Measurements from ENCODE around the gene ZCCHC7.

Gene ZCCHC7

GRCh38 chr9:37362430-37362829 lies 242.1 kb downstream of the ZCCHC7 start:
- no peaks in the 10 kb centered on the region for H3K4me1 Mint-ChIP-seq
- no peaks in the 10 kb centered on the region for H3K9me3 Mint-ChIP-seq
- no peak overlapping the region for H3K4me3 Mint-ChIP-seq
- DNase-seq, result no peak
- no peak for ATAC-seq
- H3K27ac Mint-ChIP-seq, result no peak overlapping the region
- H3K27me3 Mint-ChIP-seq, result no peaks in the 10 kb centered on the region

DNA sequence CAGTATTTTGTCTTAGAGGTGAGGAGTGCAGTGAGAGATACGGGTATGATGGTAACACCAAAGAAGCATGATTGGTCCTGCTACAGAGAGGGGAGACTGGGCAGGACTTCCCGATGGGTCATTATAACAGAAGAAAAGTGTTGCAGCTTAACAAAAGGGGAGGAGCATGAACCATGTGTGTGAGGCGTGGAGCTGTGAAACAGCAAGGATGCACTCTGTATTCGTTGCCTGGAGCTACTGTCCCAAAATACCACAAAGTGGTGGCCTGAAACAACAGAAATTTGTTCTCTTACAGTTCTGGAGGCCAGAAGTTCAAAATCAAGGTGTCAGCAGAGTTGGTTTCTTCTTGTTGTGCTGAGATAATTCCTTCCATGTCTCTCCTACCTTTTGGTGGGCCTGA lies 242.8 kb downstream of the ZCCHC7 start:
- Mint-ChIP-seq H3K4me3 (no peak overlapping the region), H3K27ac (peak overlapping the region in 1 of 2 donors; percentile 81), H3K4me1 (no peaks in the 10 kb centered on the region), H3K27me3 (no peaks in the 10 kb centered on the region), H3K9me3 (no peaks in the 10 kb centered on the region)
- DNase-seq, result no peak
- no peak for ATAC-seq

- no peaks in the 10 kb centered on the region for H3K4me1 Mint-ChIP-seq
- H3K27ac Mint-ChIP-seq, result no peak overlapping the region
- no peak for DNase-seq
- H3K4me3 Mint-ChIP-seq, result no peak overlapping the region
- H3K27me3 Mint-ChIP-seq, result no peaks in the 10 kb centered on the region
- H3K9me3 Mint-ChIP-seq, result no peaks in the 10 kb centered on the region
- ATAC-seq, result no peak
These were observed 243.8 kb downstream of the ZCCHC7 start for GRCh38 chr9:37364136-37364535.

GRCh38 chr9:37364751-37365360 lies 244.5 kb downstream of the ZCCHC7 start:
- H3K27ac Mint-ChIP-seq, result no peak overlapping the region
- no peaks in the 10 kb centered on the region for H3K27me3 Mint-ChIP-seq
- H3K4me1 Mint-ChIP-seq, result no peaks in the 10 kb centered on the region
- H3K4me3 Mint-ChIP-seq, result no peak overlapping the region
- no peaks in the 10 kb centered on the region for H3K9me3 Mint-ChIP-seq
- ATAC-seq (peak; percentile 78), DNase-seq (peak in 1 of 2 donors; percentile 21)

DNA sequence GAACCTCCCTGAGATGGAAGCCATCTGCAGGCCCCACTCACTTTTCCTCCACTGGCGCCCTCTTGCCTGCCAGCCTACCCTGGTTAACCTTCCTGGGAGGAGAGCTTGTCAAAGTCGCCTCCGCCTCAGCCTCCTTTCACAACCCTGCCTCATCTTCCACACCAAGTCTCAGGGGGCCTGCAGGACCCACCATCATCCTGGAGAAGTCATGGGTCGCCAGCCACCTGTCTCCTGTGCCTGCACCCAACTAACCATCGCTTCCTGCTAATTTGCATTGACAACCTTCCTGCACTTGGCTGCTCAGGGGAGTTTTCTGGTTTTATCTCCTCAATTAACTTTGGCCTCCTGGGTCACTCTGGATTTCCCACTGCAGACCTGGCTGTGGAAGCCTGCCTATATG lies 249.3 kb downstream of the ZCCHC7 start:
- Mint-ChIP-seq H3K4me3 (no peak overlapping the region), H3K27ac (no peak overlapping the region)

DNA sequence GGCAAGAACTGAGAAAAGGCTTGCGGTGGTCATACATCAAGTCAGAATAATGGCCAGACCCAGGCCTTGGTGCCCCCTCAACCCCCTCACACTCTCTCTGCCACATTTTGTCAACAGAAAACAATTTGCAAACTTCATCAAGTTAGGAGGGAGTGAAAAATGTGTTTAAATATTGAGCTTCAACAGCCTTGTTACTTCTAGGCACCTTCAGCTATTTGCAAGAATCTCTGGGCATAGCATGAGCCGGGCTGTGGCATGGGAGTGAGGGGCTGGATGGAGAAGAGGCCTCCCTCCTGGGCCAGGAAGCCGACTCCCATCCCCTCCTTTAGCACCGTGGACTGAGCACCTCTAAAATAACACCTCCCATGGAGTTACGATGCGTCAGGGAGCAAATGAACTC lies 249.9 kb downstream of the ZCCHC7 start:
- no peaks in the 10 kb centered on the region for H3K27me3 Mint-ChIP-seq
- ATAC-seq, result no peak
- H3K4me1 Mint-ChIP-seq, result peaks cover 21% of the 10 kb centered on the region
- H3K27ac Mint-ChIP-seq, result no peak overlapping the region
- no peak for DNase-seq
- no peak overlapping the region for H3K4me3 Mint-ChIP-seq
- H3K9me3 Mint-ChIP-seq, result no peaks in the 10 kb centered on the region

More for the DNA sequence above, 249.3 kb downstream of the ZCCHC7 start:
- no peak for ATAC-seq
- Mint-ChIP-seq H3K9me3 (no peaks in the 10 kb centered on the region), H3K4me1 (peaks cover 21% of the 10 kb centered on the region), H3K27me3 (no peaks in the 10 kb centered on the region)
- no peak for DNase-seq

DNA sequence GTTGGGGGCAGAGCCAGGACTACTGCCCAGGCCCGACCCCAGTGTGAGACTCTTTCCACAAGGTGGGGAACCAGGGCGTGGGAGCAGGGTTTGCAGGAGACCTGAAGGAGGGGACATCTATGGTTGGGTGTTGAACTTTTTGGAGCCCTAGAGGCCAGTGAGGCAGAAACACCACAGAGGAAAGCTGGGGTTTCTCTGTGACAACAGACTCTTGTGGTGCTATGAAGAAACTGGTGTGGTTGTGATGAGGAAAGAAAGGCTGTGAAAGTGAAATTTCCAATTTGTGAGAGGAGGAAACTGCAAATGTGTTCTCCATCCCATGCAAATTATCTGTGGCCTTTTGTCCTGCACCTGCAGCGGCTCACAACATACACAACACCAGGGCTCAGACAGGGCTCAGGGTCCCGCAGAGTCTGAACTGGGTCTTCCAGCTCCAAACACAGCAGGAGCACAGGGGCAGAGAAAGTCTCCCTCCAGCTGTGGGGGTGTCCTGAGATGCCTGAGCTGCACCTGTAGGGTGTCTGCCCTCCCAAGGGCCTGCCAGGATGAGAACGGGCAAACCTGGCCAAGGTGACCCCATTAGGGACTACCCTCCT lies 250.7 kb downstream of the ZCCHC7 start:
- H3K4me3 Mint-ChIP-seq, result peak overlapping the region in 1 of 2 donors; percentile 14
- DNase-seq (no peak), ATAC-seq (peak; percentile 80)
- no peaks in the 10 kb centered on the region for H3K9me3 Mint-ChIP-seq
- no peaks in the 10 kb centered on the region for H3K27me3 Mint-ChIP-seq
- peaks cover 21% of the 10 kb centered on the region for H3K4me1 Mint-ChIP-seq
- H3K27ac Mint-ChIP-seq, result peak overlapping the region; percentile 88 to 93

DNA sequence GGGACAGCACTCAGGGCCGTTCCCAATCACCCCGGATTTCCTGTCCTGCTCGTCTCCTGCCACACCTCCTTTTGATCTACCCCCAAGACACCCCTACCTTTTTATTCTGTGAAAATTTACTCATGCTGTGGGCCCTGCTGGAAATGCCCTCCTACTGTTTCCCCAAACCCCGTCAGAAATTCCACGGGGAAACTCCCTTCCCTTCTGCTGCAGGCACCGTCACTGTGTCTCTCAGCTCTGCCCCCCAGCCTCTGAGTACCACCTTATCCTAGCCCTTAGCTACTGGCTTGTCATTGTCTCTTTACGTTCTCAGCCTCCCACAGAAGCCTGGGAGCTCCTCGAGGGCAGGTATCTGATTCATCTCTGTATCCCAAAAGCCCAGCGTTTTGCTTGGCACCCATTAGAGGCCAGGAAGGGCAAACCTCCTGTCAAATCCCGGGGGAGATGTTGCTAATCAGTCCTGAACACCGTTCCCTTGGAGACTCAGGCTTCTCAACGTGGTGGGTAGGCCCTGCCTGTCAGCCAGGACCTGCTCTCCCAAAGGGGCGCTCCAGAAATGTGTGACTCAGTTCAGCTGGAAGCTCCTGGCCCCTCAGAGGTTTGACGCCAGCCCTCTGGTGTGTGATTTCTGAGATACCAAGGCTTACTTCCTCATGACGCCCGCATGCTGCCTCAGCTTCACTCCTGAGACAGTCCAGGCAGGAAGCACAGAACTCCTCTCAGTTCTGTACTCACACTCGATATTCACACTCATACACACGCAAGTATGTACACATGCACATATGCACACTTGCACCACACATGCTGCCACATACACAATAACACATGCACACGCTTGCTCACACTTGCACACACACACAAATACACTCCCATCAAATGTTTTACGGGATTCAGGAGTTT lies 251.4 kb downstream of the ZCCHC7 start:
- DNase-seq (no peak), ATAC-seq (peak; percentile 46)
- H3K9me3 Mint-ChIP-seq, result no peaks in the 10 kb centered on the region
- H3K27ac Mint-ChIP-seq, result peak overlapping the region; percentile 88 to 93
- H3K4me3 Mint-ChIP-seq, result peak overlapping the region in 1 of 2 donors; percentile 12
- peaks cover 21% of the 10 kb centered on the region for H3K4me1 Mint-ChIP-seq
- H3K27me3 Mint-ChIP-seq, result peaks cover 5% of the 10 kb centered on the region

DNA sequence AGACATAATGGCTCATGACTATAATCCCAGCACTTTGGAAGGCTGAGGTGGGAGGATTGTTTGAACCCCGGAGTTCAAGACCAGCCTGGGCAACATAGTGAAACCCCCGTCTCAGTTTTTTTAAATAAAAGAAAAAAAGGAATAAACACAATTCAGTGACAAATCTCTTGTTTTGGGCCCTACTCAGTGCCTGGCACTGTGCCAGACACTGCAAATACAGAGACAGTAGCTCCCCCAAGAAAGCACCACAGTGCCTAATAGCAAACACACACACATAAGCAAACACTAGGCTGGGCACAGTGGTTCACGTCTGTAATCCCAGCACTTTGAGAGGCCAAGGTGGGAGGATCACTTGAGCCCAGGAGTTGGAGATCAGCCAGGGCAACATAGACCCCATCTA lies 252.5 kb downstream of the ZCCHC7 start:
- DNase-seq (no peak), ATAC-seq (no peak)
- no peaks in the 10 kb centered on the region for H3K9me3 Mint-ChIP-seq
- H3K27ac Mint-ChIP-seq, result no peak overlapping the region
- H3K4me1 Mint-ChIP-seq, result peaks cover 21% of the 10 kb centered on the region
- no peak overlapping the region for H3K4me3 Mint-ChIP-seq
- peaks cover 9% of the 10 kb centered on the region for H3K27me3 Mint-ChIP-seq

DNA sequence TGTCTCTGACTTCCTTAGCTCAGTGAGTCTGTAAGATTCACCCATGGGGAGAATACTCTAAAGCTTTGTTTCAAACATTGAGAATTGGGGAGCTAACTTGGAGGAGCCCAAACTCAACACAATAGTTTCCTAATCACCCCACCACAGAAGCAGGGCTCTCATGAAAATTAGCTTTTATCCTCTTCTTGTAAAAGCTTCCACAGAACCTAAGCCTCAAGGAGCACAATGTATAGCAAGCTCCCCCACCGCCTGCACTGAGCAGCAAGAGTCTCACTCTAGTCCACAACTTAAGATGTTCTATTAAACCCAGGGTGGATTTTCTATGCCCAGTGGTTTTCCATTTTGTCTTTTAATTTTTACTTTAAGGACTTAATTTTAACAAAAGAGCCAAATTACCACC lies 253.2 kb downstream of the ZCCHC7 start:
- Mint-ChIP-seq H3K9me3 (no peaks in the 10 kb centered on the region), H3K4me3 (no peak overlapping the region), H3K27ac (no peak overlapping the region), H3K27me3 (peaks cover 9% of the 10 kb centered on the region), H3K4me1 (peaks cover 21% of the 10 kb centered on the region)
- no peak for ATAC-seq
- DNase-seq, result no peak

- Mint-ChIP-seq H3K4me3 (no peak overlapping the region), H3K27me3 (peaks cover 9% of the 10 kb centered on the region), H3K4me1 (peaks cover 21% of the 10 kb centered on the region), H3K9me3 (no peaks in the 10 kb centered on the region), H3K27ac (peak overlapping the region in 1 of 2 donors; percentile 56)
- ATAC-seq (peak; percentile 47), DNase-seq (no peak)
These were observed 254.5 kb downstream of the ZCCHC7 start for GRCh38 chr9:37374892-37375291.

DNA sequence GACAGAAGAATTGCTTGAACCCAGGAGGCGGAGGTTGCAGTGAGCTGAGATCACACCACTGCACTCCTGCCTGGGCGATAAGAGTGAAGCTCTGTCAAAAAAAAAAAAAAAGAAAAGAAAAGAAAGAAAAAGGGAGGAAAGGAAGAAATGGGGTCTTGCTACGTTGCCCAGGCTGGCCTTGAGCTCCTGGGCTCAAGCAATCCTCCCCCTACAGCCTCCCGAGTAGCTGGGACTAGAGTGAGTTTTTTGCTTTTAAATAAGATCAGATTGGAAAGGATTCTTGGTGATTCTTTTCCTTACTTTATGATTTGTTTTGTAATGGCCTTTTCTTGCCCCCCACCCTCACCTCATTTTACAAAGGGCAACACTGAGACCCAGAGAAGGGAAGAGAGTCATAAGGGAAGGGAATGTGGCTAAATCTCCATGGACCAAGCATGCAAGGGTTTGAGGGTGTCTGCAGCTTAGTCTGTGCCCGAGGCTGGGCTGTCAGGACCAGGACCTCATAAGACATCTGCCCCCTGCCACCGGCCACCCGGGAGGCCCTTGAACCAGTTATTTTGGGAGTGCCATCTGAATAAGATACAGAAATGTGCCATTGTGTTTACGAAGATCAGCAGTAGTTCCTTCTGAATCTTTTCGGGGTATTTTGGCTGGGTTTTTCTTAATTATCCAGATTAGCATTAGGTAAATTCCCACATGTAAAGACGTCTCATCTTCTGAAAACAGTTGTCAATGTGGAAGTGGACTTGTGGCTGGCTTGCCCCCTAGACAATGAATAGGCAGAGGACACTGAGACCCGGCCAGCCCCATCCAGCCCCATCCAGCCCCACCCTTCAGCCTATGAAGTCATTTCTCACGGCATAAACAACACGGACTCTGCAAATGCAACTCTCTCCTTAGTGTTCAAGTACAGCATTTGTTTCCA lies 257.6 kb downstream of the ZCCHC7 start:
- Mint-ChIP-seq H3K4me3 (no peak overlapping the region), H3K27ac (peak overlapping the region in 1 of 2 donors; percentile 54), H3K9me3 (no peaks in the 10 kb centered on the region), H3K27me3 (peaks cover 9% of the 10 kb centered on the region), H3K4me1 (no peaks in the 10 kb centered on the region)
- no peak for ATAC-seq
- no peak for DNase-seq

DNA sequence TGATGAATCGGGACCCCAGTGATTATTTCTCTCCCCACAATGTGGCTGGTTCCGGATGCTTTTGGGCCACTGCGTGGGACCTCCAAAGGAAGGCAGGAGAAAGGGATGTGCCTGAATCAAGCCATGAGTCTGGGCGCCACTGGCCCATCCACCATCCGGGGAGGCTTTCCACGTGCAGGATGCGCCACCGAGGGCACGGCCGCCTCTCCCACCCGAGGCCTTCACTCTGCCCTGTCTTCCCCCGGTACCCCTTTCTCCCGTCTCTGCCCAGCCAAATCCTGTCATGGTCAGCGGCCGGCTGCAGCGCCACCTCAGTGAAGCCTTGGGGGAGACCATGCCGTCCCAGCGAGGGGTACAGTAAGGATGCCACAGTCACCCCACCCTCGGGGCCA lies 258.2 kb downstream of the ZCCHC7 start:
- Mint-ChIP-seq H3K27ac (no peak overlapping the region), H3K4me1 (no peaks in the 10 kb centered on the region), H3K9me3 (no peaks in the 10 kb centered on the region)

GRCh38 chr9:37379835-37380234 lies 259.5 kb downstream of the ZCCHC7 start:
- no peak overlapping the region for H3K4me3 Mint-ChIP-seq

More for the DNA sequence above, 258.2 kb downstream of the ZCCHC7 start:
- ATAC-seq, result no peak
- H3K27me3 Mint-ChIP-seq, result peaks cover 9% of the 10 kb centered on the region
- DNase-seq, result no peak
- no peak overlapping the region for H3K4me3 Mint-ChIP-seq

GRCh38 chr9:37380570-37380969 lies 260.2 kb downstream of the ZCCHC7 start:
- no peak overlapping the region for H3K4me3 Mint-ChIP-seq
- H3K4me1 Mint-ChIP-seq, result no peaks in the 10 kb centered on the region
- no peak for ATAC-seq
- H3K9me3 Mint-ChIP-seq, result no peaks in the 10 kb centered on the region
- H3K27ac Mint-ChIP-seq, result no peak overlapping the region
- DNase-seq, result no peak
- peaks cover 9% of the 10 kb centered on the region for H3K27me3 Mint-ChIP-seq

More at GRCh38 chr9:37379835-37380234, 259.5 kb downstream of the ZCCHC7 start:
- H3K4me1 Mint-ChIP-seq, result no peaks in the 10 kb centered on the region
- no peaks in the 10 kb centered on the region for H3K9me3 Mint-ChIP-seq
- ATAC-seq (no peak), DNase-seq (no peak)
- no peak overlapping the region for H3K27ac Mint-ChIP-seq
- peaks cover 9% of the 10 kb centered on the region for H3K27me3 Mint-ChIP-seq
